H1 (cell line): Measurements from ENCODE around the gene NAE1. TPM values are rescaled to one million over a fixed set of nuclear protein-coding genes. Genes with fewer than 3 reads are reported as not detected.

ENCODE experiments used
- BCL11A ChIP-seq, 2 experiments: IDR thresholded peaks; one replicate each; pipeline ENCODE4 v1.6.1; 2011; ENCODE audit warnings: low read depth in 2 of 2, low read length in 2 of 2, mild to moderate bottlenecking in 2 of 2
- CTBP2 ChIP-seq: IDR thresholded peaks from 2 replicates; pipeline ENCODE4 v1.7.0; 2011; ENCODE audit warnings: borderline replicate concordance, mild to moderate bottlenecking, moderate library complexity, mixed read lengths, low read length; ENCODE audit not compliant: insufficient read depth, insufficient read length
- JUN ChIP-seq: IDR thresholded peaks from 2 replicates; pipeline ENCODE4 v1.6.1; 2011; ENCODE audit warnings: low read depth, mild to moderate bottlenecking, improper control_type of control experiment, low read length
- KDM1A ChIP-seq: fragments of 200-600, 300-600 bp; sonication (generic); IDR thresholded peaks from 2 replicates; pipeline ENCODE4 v1.7.1; 2016; ENCODE audit warnings: mild to moderate bottlenecking, low read length, borderline replicate concordance
- SIX5 ChIP-seq: IDR thresholded peaks from 2 replicates; pipeline ENCODE4 v1.6.1; 2011; ENCODE audit warnings: mild to moderate bottlenecking, low read depth, low read length
- SUZ12 ChIP-seq: fragments of 200-600 bp; sonication (generic); IDR thresholded peaks from 2 replicates; pipeline ENCODE4 v1.6.1; 2012; ENCODE audit warnings: mild to moderate bottlenecking, inconsistent platforms, low read length, moderate library complexity, mixed read lengths
- polyA plus RNA-seq, 7 experiments: library from polyadenylated mRNA; depleted of rRNA in 3 of 7; stranded (reverse) in 5 of 7; unstranded in 2 of 7; fragments of >200 nt in 5 of 7; fragments of 200-250 nt in 2 of 7; gene quantifications; 1 replicate in 5 of 7; 2 replicates in 1 of 7; 4 replicates in 1 of 7; pipeline versions ENCODE4 v1.2.1 to v1.2.3, GENCODE V29; 2011 to 2013; ENCODE audit warnings: missing spikeins in 2 of 7, mixed read lengths in 2 of 7
- total RNA-seq: library from RNA; stranded (reverse); fragmentation: NEBNext Ultra II Directional; extraction: Animal tissue kit (Norgen Biotek cat#: 25700); gene quantifications from 2 replicates; pipeline ENCODE4 v1.2.1, GENCODE V29; 2021

Gene NAE1
- total and polyA plus RNA-seq, 2 of the 8 experiments (the other 6 are each of a cell fraction or from before 2014, with no cell fraction given) = 66.6 to 155 TPM

DNA sequence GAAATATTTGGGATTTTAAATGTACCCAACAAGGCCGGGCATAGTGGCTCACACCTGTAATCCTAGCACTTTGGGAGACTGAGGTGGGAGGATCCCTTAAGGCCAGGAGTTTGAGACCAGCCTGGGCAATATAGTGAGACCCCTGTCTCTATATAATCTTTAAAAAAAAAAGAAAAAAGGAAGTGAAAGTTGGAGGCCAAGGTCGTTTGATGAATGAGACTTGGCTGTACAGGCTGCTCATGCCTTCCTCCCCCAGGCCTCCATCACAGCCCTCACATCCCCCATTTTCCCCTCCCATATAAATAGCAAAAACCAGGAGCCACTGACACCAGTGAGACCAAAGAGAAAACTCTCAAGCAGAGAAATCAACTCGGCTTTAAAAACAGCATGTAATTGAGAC, 10.1 kb upstream of the NAE1 start (continued):
- TF ChIP-seq KDM1A = no peak
- no peak for TF ChIP-seq SIX5
- TF ChIP-seq BCL11A (IDR thresholded peaks at IDR 0.05; ENCODE audit: low read depth in 2 of 2, low read length in 2 of 2) = no peak
- no peak for TF ChIP-seq JUN
- no peak for TF ChIP-seq CTBP2
- TF ChIP-seq SUZ12 = no peak
